Fibroblast of lung (primary cell): Measurements from ENCODE around the gene CCDC88C.

Experiments
- EZH2 ChIP-seq: IDR thresholded peaks from 2 replicates; pipeline ENCODE4 v1.5.1; 2012; ENCODE audit warnings: low read length, control low read depth, mild to moderate bottlenecking; ENCODE audit errors: missing control alignments
- TF ChIP-seq, protein P1 (sequence below), 2 donors: IDR thresholded peaks in 1 of 2; conservative IDR thresholded peaks in 1 of 2; 1 replicate in 1 of 2; 2 replicates in 1 of 2; pipeline ENCODE4 v1.5.1; 2011 to 2012; ENCODE audit warnings: low read length in 2 of 2, control low read depth in 1 of 2, inconsistent platforms in 1 of 2, low read depth in 1 of 2, mild to moderate bottlenecking in 1 of 2

DNA sequence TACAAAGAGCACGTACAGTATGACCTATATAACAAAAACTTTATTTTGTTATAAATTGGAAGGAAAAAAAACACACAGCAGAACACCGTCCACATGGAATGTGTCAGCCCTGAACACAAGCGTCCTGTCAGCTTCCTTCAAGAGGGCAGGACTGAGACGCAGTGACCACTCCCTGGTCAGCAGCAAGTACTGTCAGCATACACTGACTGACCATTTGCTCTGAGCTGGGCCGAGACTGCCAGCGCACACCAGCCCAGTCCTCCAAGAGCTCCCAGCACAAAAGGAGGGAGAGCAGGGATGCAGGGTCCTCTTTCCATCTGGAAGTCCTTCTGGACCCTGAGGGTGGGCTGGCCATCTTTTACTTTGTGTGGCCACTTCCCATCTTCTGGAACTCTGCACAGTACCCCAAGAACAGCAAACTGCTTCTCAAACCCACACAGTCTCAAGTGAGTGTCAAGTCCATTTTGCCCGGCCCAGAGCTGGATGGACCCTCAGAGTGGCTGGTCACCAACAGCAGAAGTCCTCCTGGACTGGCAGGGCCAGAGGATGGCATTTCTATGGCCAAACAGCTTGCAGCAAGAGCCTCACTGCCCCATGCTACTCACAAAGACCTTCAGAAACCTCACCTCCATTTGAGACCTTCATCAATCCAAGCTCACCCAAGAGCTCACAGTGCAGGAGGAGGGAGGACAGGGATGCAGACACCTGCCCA, 11.7 kb downstream of the CCDC88C start:
- no peak for TF ChIP-seq EZH2
- TF ChIP-seq, protein P1, sequence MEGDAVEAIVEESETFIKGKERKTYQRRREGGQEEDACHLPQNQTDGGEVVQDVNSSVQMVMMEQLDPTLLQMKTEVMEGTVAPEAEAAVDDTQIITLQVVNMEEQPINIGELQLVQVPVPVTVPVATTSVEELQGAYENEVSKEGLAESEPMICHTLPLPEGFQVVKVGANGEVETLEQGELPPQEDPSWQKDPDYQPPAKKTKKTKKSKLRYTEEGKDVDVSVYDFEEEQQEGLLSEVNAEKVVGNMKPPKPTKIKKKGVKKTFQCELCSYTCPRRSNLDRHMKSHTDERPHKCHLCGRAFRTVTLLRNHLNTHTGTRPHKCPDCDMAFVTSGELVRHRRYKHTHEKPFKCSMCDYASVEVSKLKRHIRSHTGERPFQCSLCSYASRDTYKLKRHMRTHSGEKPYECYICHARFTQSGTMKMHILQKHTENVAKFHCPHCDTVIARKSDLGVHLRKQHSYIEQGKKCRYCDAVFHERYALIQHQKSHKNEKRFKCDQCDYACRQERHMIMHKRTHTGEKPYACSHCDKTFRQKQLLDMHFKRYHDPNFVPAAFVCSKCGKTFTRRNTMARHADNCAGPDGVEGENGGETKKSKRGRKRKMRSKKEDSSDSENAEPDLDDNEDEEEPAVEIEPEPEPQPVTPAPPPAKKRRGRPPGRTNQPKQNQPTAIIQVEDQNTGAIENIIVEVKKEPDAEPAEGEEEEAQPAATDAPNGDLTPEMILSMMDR (conservative IDR thresholded peaks at IDR 0.05 in 1 of 2, IDR thresholded peaks at IDR 0.05 in 1 of 2; ENCODE audit: low read depth in 1 of 2, low read length in 2 of 2), result no peak
